IMR-90 (cell line): Measurements from ENCODE around the gene LAMA4.

Experiments used
- BHLHE40 ChIP-seq: fragments of 150-350 bp; IDR thresholded peaks from 2 replicates; pipeline ENCODE4 v1.6.1; 2016; ENCODE audit warnings: mild to moderate bottlenecking, low read depth, low read length
- MAZ ChIP-seq: IDR thresholded peaks from 2 replicates; pipeline ENCODE4 v1.6.1; 2012; ENCODE audit warnings: low read depth, mild to moderate bottlenecking, low read length, improper control_type of control experiment, moderate library complexity, borderline replicate concordance
- POLR2A ChIP-seq: IDR thresholded peaks from 2 replicates; pipeline ENCODE4 v1.6.1; 2012; ENCODE audit warnings: mild to moderate bottlenecking, low read depth, low read length
- RFX5 ChIP-seq: IDR thresholded peaks from 2 replicates; pipeline ENCODE4 v1.8.0; 2012; ENCODE audit warnings: low read depth, mild to moderate bottlenecking, low read length, moderate library complexity
- TF ChIP-seq, protein P1 (sequence below): conservative IDR thresholded peaks from 2 replicates; pipeline ENCODE4 v1.5.1; 2012; ENCODE audit warnings: mild to moderate bottlenecking, low read depth, low read length, improper control_type of control experiment
- TF ChIP-seq, protein P2 (sequence below): fragments of 150-350 bp; IDR thresholded peaks from 2 replicates; pipeline ENCODE4 v1.6.1; 2016; ENCODE audit warnings: low read depth, mild to moderate bottlenecking, low read length, moderate library complexity, borderline replicate concordance

DNA sequence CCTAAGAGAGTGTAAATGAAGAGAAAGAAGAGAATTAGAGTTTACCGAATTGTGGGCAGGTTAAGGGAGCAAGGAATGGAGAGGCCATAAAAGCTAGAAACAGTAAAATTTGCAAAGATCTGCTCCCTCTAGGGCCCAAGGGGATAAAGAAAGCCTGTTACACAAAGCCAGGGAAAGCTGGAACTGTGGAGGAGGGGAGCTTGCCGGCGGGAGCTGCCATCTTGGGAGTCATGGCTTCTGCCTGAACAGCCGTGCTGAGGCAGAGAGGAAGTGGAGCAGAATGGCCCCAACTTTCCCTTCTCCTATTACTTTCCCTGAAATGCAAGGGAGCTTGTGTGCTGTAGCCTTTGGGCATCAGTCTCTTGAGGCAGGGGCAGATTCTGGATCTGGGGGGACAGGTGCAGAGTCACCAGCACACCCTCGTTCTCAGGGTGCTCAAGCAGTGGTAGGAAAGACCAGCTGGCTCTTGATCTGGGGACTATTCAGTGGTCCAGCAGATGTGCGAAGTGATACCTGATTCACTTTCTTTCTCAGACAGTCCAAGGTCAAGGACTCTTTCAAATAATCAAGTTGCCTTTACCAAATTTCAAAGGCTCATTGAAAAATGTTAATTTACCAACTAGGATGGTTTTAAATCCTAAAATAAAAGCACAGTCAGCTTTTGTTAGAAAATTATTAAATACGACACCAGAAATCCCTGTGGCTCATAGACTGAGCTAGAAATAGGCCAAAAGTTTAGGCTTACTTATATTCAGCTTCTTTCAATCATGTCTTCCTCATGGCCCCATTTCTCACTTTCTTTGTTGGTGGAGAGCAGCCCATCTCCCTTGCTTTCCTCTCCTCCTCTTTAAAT lies 25.7 kb downstream of the LAMA4 start:
- TF ChIP-seq, protein P1, sequence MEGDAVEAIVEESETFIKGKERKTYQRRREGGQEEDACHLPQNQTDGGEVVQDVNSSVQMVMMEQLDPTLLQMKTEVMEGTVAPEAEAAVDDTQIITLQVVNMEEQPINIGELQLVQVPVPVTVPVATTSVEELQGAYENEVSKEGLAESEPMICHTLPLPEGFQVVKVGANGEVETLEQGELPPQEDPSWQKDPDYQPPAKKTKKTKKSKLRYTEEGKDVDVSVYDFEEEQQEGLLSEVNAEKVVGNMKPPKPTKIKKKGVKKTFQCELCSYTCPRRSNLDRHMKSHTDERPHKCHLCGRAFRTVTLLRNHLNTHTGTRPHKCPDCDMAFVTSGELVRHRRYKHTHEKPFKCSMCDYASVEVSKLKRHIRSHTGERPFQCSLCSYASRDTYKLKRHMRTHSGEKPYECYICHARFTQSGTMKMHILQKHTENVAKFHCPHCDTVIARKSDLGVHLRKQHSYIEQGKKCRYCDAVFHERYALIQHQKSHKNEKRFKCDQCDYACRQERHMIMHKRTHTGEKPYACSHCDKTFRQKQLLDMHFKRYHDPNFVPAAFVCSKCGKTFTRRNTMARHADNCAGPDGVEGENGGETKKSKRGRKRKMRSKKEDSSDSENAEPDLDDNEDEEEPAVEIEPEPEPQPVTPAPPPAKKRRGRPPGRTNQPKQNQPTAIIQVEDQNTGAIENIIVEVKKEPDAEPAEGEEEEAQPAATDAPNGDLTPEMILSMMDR: no peak
- TF ChIP-seq POLR2A (no peak), BHLHE40 (no peak), MAZ (no peak), RFX5 (no peak)
- TF ChIP-seq, protein P2, sequence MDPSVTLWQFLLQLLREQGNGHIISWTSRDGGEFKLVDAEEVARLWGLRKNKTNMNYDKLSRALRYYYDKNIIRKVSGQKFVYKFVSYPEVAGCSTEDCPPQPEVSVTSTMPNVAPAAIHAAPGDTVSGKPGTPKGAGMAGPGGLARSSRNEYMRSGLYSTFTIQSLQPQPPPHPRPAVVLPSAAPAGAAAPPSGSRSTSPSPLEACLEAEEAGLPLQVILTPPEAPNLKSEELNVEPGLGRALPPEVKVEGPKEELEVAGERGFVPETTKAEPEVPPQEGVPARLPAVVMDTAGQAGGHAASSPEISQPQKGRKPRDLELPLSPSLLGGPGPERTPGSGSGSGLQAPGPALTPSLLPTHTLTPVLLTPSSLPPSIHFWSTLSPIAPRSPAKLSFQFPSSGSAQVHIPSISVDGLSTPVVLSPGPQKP: no peak
